Trophoblast cell (in vitro differentiated cells and primary cell): ENCODE data around the gene SPINDOC.

Experiments
- DNase-seq, 2 donors: peaks; one replicate each; pipeline ENCODE4 v3.0.0-alpha.2; 2016
- H2AFZ ChIP-seq: 2 replicates; pipeline ENCODE4 v1.6.1; 2013; ENCODE audit warnings: low read length, moderate library complexity, mild to moderate bottlenecking; ENCODE audit not compliant: insufficient read depth, poor library complexity
- H2AK5ac ChIP-seq: 2 replicates; pipeline ENCODE4 v1.6.1; 2013; ENCODE audit warnings: mild to moderate bottlenecking, low read length
- H2BK120ac ChIP-seq: 2 replicates; pipeline ENCODE4 v1.6.1; 2013; ENCODE audit warnings: low read length, mild to moderate bottlenecking, moderate library complexity; ENCODE audit not compliant: insufficient read depth, poor library complexity
- H2BK12ac ChIP-seq: 2 replicates; pipeline ENCODE4 v1.6.1; 2013; ENCODE audit warnings: mild to moderate bottlenecking, low read length, moderate library complexity
- H2BK5ac ChIP-seq: 2 replicates; pipeline ENCODE4 v1.6.1; 2013; ENCODE audit warnings: low read length, low read depth, moderate library complexity, mild to moderate bottlenecking; ENCODE audit not compliant: poor library complexity
- H3K14ac ChIP-seq: 2 replicates; pipeline ENCODE4 v1.6.1; 2013; ENCODE audit warnings: mild to moderate bottlenecking, low read length
- H3K18ac ChIP-seq: 2 replicates; pipeline ENCODE4 v1.6.1; 2013; ENCODE audit warnings: mild to moderate bottlenecking, low read length
- H3K23ac ChIP-seq: 2 replicates; pipeline ENCODE4 v1.6.1; 2013; ENCODE audit warnings: low read length
- H3K27ac ChIP-seq: 2 replicates; pipeline ENCODE4 v1.5.1; 2013; ENCODE audit warnings: low read depth, mild to moderate bottlenecking, inconsistent platforms, low read length, moderate library complexity
- H3K27me3 ChIP-seq: 2 replicates; pipeline ENCODE4 v1.6.1; 2013; ENCODE audit warnings: inconsistent platforms, mild to moderate bottlenecking, low read length, moderate library complexity; ENCODE audit not compliant: insufficient read depth
- H3K36me3 ChIP-seq, 2 experiments: 1 replicate in 1 of 2; 2 replicates in 1 of 2; pipeline ENCODE4 v1.6.1; 2013; ENCODE audit warnings: low read length in 2 of 2, mild to moderate bottlenecking in 2 of 2, moderate library complexity in 1 of 2; ENCODE audit not compliant: insufficient read depth in 2 of 2, control insufficient read depth in 1 of 2
- H3K4ac ChIP-seq: 2 replicates; pipeline ENCODE4 v1.6.1; 2013; ENCODE audit warnings: low read depth, mild to moderate bottlenecking, low read length, moderate library complexity
- H3K4me1 ChIP-seq, 2 experiments: 1 replicate in 1 of 2; 2 replicates in 1 of 2; pipeline ENCODE4 v1.6.1; 2013; ENCODE audit warnings: low read length in 2 of 2, mild to moderate bottlenecking in 2 of 2, moderate library complexity in 1 of 2; ENCODE audit not compliant: insufficient read depth in 2 of 2, control insufficient read depth in 1 of 2
- H3K4me2 ChIP-seq: 2 replicates; pipeline ENCODE4 v1.6.1; 2013; ENCODE audit warnings: inconsistent platforms, mild to moderate bottlenecking, low read length, moderate library complexity
- H3K4me3 ChIP-seq: 2 replicates; pipeline ENCODE4 v1.5.1; 2013; ENCODE audit warnings: mild to moderate bottlenecking, low read depth, low read length, inconsistent platforms
- H3K79me1 ChIP-seq: one replicate; pipeline ENCODE4 v1.6.1; 2013; ENCODE audit warnings: low read length
- H3K79me2 ChIP-seq: 2 replicates; pipeline ENCODE4 v1.6.1; 2013; ENCODE audit warnings: low read length, mild to moderate bottlenecking; ENCODE audit not compliant: control insufficient read depth, insufficient read depth, poor library complexity
- H3K9ac ChIP-seq: 2 replicates; pipeline ENCODE4 v1.6.1; 2013; ENCODE audit warnings: mild to moderate bottlenecking, low read length
- H3K9me3 ChIP-seq: 2 replicates; pipeline ENCODE4 v1.6.1; 2013; ENCODE audit warnings: low read depth, mild to moderate bottlenecking, control low read depth, inconsistent platforms, low read length; ENCODE audit not compliant: insufficient read depth
- H4K12ac ChIP-seq: 2 replicates; pipeline ENCODE4 v1.6.1; 2013; ENCODE audit warnings: low read depth, mild to moderate bottlenecking, low read length, moderate library complexity
- H4K8ac ChIP-seq: 2 replicates; pipeline ENCODE4 v1.6.1; 2013; ENCODE audit warnings: low read depth, mild to moderate bottlenecking, low read length, moderate library complexity
- H4K91ac ChIP-seq: one replicate; pipeline ENCODE4 v1.6.1; 2013; ENCODE audit warnings: low read depth, mild to moderate bottlenecking, low read length, moderate library complexity
- WGBS: extraction: QIAGEN DNeasy Blood & Tissue Kit; methylation state at CpG from one replicate; pipeline ENCODE4 v1.1.7; 2013; ENCODE audit warnings: missing lambda C conversion rate; ENCODE audit not compliant: insufficient read length, insufficient coverage; ENCODE audit errors: extremely low coverage; 5-methylcytosine and 5-hydroxymethylcytosine counted together

Gene SPINDOC

DNA sequence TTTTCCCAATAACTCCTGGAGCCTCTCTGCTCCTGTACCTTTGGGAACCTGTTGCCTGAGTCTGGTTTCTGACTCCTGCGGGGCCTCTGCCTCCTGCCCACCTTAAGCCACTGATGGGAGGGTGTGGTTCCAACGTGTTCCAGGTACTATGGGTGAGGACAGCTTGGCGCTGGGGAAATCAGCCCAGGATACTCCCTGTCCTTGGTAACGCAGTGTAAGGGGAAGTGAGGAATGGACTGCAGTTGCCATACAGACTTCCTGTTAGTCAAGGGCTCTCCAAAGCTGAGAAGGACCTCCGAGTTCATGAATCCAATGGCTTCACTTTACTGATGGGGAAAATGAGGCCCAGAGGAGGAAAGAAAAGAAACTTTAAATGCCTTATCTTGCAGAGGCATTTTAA, 24.5 kb downstream of the SPINDOC start:
- Histone ChIP-seq H2BK12ac (no peak overlapping the region), H4K12ac (no peak overlapping the region), H2AFZ (no peak overlapping the region), H3K4ac (no peak overlapping the region), H3K23ac (no peak overlapping the region), H2AK5ac (no peak overlapping the region), H3K79me2 (peaks cover 18% of the 10 kb centered on the region), H2BK120ac (no peak overlapping the region), H3K18ac (no peak overlapping the region), H3K9ac (no peak overlapping the region), H2BK5ac (no peak overlapping the region), H3K9me3 (no peaks in the 10 kb centered on the region), H3K27ac (peak overlapping the region; percentile 49), H3K27me3 (no peaks in the 10 kb centered on the region), H3K36me3 (no peaks in the 10 kb centered on the region), H4K91ac (no peak overlapping the region), H4K8ac (no peak overlapping the region), H3K4me2 (no peak overlapping the region), H3K4me1 (peaks cover 9 to 21% of the 10 kb centered on the region in 2 experiments), H3K4me3 (no peak overlapping the region), H3K14ac (no peak overlapping the region), H3K79me1 (peaks cover 13% of the 10 kb centered on the region)
- no CpG with 5 or more reads among the region's 5 CpGs for WGBS
- no peak for DNase-seq

DNA sequence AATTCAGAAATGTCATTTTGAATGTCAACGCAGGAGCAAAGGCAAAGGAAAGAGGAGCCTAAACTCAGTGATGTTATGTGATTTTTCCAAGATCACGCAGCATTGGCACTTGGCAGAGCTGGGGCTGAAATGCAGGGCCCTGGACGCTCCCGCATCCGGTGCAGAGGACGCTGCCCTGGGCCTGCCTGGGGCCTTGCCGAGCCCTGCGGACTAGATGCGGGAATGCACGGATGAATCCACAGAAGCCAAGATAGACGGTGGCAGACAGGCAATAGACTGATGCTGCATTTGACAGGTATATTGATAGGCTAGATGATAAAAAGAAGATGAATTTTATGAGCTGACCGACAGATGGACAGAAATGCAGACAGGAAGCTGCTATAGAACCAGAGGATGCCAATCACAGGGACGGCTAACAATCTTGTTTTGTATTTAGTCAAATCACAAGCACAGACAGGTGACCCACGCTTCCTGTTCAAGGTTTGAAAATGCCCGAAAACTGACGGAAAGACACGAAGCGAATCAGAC, 25.0 kb downstream of the SPINDOC start:
- peak overlapping the region; percentile 33 for H3K14ac ChIP-seq
- peak; percentile 87 to 91 for DNase-seq
- peak overlapping the region; percentile 48 for H2AFZ ChIP-seq
- no CpG with 5 or more reads among the region's 18 CpGs for WGBS
- peak overlapping the region; percentile 61 for H4K8ac ChIP-seq
- no peak overlapping the region for H3K18ac ChIP-seq
- peaks cover 20% of the 10 kb centered on the region for H3K79me2 ChIP-seq
- H2AK5ac ChIP-seq = no peak overlapping the region
- no peaks in the 10 kb centered on the region for H3K27me3 ChIP-seq
- peak overlapping the region; percentile 49 for H3K27ac ChIP-seq
- H3K9ac ChIP-seq = peak overlapping the region; percentile 21
- no peak overlapping the region for H3K23ac ChIP-seq
- no peak overlapping the region for H2BK12ac ChIP-seq
- no peak overlapping the region for H4K12ac ChIP-seq
- H3K79me1 ChIP-seq = peaks cover 13% of the 10 kb centered on the region
- H3K4ac ChIP-seq = no peak overlapping the region
- H3K4me2 ChIP-seq = peak overlapping the region; percentile 59
- no peak overlapping the region for H2BK120ac ChIP-seq
- no peaks in the 10 kb centered on the region for H3K36me3 ChIP-seq
- H3K4me1 ChIP-seq = peaks cover 9 to 21% of the 10 kb centered on the region in 2 experiments
- H4K91ac ChIP-seq = peak overlapping the region; percentile 60
- no peaks in the 10 kb centered on the region for H3K9me3 ChIP-seq
- peak overlapping the region; percentile 4 for H2BK5ac ChIP-seq
- H3K4me3 ChIP-seq = no peak overlapping the region

DNA sequence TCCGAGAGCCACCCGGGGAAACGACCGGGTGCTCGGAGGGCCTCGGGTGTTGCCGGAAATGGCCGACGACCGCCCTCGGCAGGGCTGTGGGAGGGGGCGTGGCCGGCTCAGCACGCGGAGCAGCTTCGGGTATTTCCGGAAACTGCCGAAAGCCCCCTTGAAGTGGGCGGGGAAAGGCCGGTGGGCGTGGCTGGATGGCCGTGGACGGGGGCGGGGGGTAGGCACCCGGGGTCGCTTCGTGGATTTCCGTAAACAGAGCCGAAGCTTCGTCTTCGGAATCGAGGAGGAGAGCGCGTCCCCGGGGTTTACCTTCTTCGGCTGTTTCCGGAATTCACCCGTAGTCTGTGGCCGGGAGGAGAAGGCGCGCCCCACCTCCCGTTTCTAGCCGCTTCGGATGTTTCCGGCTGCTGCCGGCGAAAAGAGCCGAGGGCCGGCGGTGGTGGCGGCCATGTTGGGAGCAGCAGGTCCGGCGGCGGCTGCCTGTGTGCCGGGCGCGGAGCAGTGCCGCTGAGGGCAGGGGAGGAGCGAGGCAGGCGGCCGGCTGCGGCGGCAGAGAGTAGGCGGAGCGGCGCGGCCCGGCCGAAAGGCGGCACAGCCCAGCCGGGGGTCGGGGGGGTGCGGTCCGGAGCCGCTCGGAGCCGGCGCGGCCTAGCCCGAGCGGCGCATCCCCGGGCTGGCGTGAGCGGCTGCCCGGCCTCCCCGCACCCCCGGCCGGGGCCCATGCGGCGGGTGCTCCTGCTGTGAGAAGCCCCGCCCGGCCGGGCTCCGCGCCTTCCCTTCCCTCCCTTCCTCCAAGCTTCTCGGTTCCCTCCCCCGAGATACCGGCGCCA, 25.6 kb downstream of the SPINDOC start, which contains the start of gene MARK2:
MARK2 (plus strand) TSS at position 433 of the 830 bp plus-strand sequence; CDS start at position 830, 397 bp downstream.
- H3K79me2 ChIP-seq = peaks cover 23% of the 10 kb centered on the region
- H2AK5ac ChIP-seq = peak within 1 kb of the TSS; percentile 38
- H2BK5ac ChIP-seq = peak within 1 kb of the TSS; percentile 88
- H3K14ac ChIP-seq = peak within 1 kb of the TSS; percentile 91
- H3K36me3 ChIP-seq = peaks cover 2% of the 10 kb centered on the region in 2 experiments
- H4K12ac ChIP-seq = peak within 1 kb of the TSS; percentile 75
- H3K23ac ChIP-seq = no peak within 1 kb of the TSS
- H3K4me3 ChIP-seq = peak within 1 kb of the TSS; percentile 76
- H3K9me3 ChIP-seq = no peaks in the 10 kb centered on the region
- peak within 1 kb of the TSS; percentile 91 for H3K18ac ChIP-seq
- peak within 1 kb of the TSS; percentile 86 for H4K91ac ChIP-seq
- peak within 1 kb of the TSS; percentile 77 for H2AFZ ChIP-seq
- H3K4me2 ChIP-seq = peak within 1 kb of the TSS; percentile 92
- peak; percentile 97 to 99 for DNase-seq
- H3K79me1 ChIP-seq = peaks cover 13% of the 10 kb centered on the region
- H2BK120ac ChIP-seq = peak within 1 kb of the TSS; percentile 75
- H3K9ac ChIP-seq = peak within 1 kb of the TSS; percentile 98
- no peaks in the 10 kb centered on the region for H3K27me3 ChIP-seq
- WGBS = no CpG with 5 or more reads among the region's 100 CpGs
- peak within 1 kb of the TSS; percentile 91 for H3K27ac ChIP-seq
- H3K4ac ChIP-seq = peak within 1 kb of the TSS; percentile 99
- peak within 1 kb of the TSS; percentile 91 for H4K8ac ChIP-seq
- H2BK12ac ChIP-seq = peak within 1 kb of the TSS; percentile 20
- H3K4me1 ChIP-seq = peaks cover 9 to 21% of the 10 kb centered on the region in 2 experiments

GRCh38 chr11:63839508-63840355, 26.5 kb downstream of the SPINDOC start:
- H3K9me3 ChIP-seq = no peaks in the 10 kb centered on the region
- peaks cover 13% of the 10 kb centered on the region for H3K79me1 ChIP-seq
- peaks cover 9 to 23% of the 10 kb centered on the region in 2 experiments for H3K4me1 ChIP-seq
- no peaks in the 10 kb centered on the region for H3K27me3 ChIP-seq
- H2AK5ac ChIP-seq = peak overlapping the region; percentile 38
- peak in 1 of 2 donors; percentile 60 for DNase-seq
- peak overlapping the region; percentile 92 for H3K4me2 ChIP-seq
- peak overlapping the region; percentile 75 for H2BK120ac ChIP-seq
- peak overlapping the region; percentile 20 for H2BK12ac ChIP-seq
- peak overlapping the region; percentile 99 for H3K4ac ChIP-seq
- H2BK5ac ChIP-seq = peak overlapping the region; percentile 88
- peak overlapping the region; percentile 91 for H3K27ac ChIP-seq
- no peak overlapping the region for H3K23ac ChIP-seq
- peak overlapping the region; percentile 91 for H3K18ac ChIP-seq
- peak overlapping the region; percentile 76 for H3K4me3 ChIP-seq
- no CpG with 5 or more reads among the region's 40 CpGs for WGBS
- no peak overlapping the region for H2AFZ ChIP-seq
- H3K36me3 ChIP-seq = peaks cover 2% of the 10 kb centered on the region in 2 experiments
- peak overlapping the region; percentile 98 for H3K9ac ChIP-seq
- peaks cover 25% of the 10 kb centered on the region for H3K79me2 ChIP-seq
- peak overlapping the region; percentile 86 for H4K91ac ChIP-seq
- peak overlapping the region; percentile 75 for H4K12ac ChIP-seq
- peak overlapping the region; percentile 91 for H4K8ac ChIP-seq
- H3K14ac ChIP-seq = peak overlapping the region; percentile 91
